HL-60/S4 treated with phorbol 12-myristate 13-acetate at 8.2 ng/mL for 4 days and 3 days (cell line): ENCODE data around the gene OR8S1.
"Not testable (repeated sequence)": the region's sequence is repeated elsewhere in the genome, so short reads cannot be mapped to it uniquely, and the experiment has no call there.

Experiments
- in situ Hi-C: fragments of 300-500 bp; cut with MboI; formaldehyde crosslinking; loops from 2 replicates; pipeline ENCODE4 v1.15.0; 2022; ENCODE audit warnings: low sequenced_read_pairs

Gene OR8S1

GRCh38 chr12:48553666-48554343, 28.4 kb downstream of the OR8S1 start:
- in situ Hi-C loops: not testable (repeated sequence)

DNA sequence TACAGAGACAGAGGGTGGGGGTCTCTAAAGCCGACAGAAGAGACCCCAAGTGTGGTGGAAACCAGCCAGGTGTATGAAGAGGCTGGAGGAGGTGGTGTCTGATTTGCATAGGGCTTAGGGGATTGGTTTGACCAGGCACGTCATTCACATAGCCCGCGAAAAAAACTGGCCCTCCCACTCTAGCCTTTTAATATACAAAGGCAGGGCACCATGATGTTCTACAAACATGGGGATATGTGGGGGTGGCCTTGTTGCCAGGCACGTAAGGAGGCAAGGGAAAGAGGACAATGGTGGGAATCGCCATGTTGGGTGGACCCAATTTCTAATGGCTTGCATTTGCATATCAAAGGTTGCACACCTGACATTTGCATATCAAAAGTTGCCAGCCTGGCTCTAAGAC, 31.2 kb downstream of the OR8S1 start:
- in situ Hi-C loops: no loop called here

- in situ Hi-C loops: no loop called here
These were observed 32.5 kb downstream of the OR8S1 start for GRCh38 chr12:48557919-48558318.

- in situ Hi-C loops: no loop called here
These were observed 42.3 kb downstream of the OR8S1 start for GRCh38 chr12:48567731-48568130.

DNA sequence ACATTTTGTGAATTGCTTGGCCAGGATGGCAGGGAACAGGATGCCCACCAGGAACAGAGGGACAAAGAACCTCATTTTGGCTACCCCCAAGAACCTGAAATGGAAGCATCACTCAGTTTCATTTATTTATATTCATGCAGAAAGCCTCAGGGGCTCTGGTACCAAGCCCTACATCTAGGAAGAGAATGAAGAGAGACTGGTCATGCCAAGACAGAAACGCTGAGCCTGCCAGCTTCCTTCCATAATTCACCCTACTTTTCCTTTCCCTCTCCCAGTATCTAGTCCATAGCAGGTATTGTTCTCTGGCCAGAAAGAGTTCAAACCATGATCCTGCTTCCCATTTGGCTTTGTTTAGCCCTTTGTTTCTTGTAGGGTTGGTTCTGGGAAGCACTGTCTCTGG, 44.5 kb downstream of the OR8S1 start, which contains the start of gene LALBA:
TSS of gene LALBA (minus strand) at position 101 of the 400 bp plus-strand sequence. CDS start at position 75, 26 bp downstream.
- in situ Hi-C loops: no loop called here

GRCh38 chr12:48572326-48572725, 46.9 kb downstream of the OR8S1 start:
- in situ Hi-C loops: no loop called here
